K562 (cell line): ENCODE data around the gene DOLPP1. TPM values are rescaled to one million over a fixed set of nuclear protein-coding genes. Genes with fewer than 3 reads are reported as not detected.

ENCODE experiments used
- CCAR2 ChIP-seq: fragments of 200-400 bp; formaldehyde crosslinking; IDR thresholded peaks from 2 replicates; pipeline ENCODE4 v1.6.1; 2017; ENCODE audit warnings: mild to moderate bottlenecking, low read depth, low read length
- CREM ChIP-seq: IDR thresholded peaks from 2 replicates; pipeline ENCODE4 v1.6.1; 2014; ENCODE audit warnings: antibody characterized with exemption, low read depth
- CTCF ChIP-seq, 3 experiments: IDR thresholded peaks in 2 of 3; conservative IDR thresholded peaks in 1 of 3; 2 replicates each; pipeline ENCODE4 v1.5.1; 2011 to 2012; ENCODE audit warnings: low read length in 3 of 3, mild to moderate bottlenecking in 3 of 3, control low read depth in 2 of 3, improper control_type of control experiment in 1 of 3, inconsistent platforms in 1 of 3, low read depth in 1 of 3, mixed read lengths in 1 of 3, moderate library complexity in 1 of 3; ENCODE audit not compliant: insufficient read depth in 2 of 3
- ETS1 ChIP-seq: conservative IDR thresholded peaks from 2 replicates; pipeline ENCODE4 v1.6.1; 2011; ENCODE audit warnings: low read depth, mild to moderate bottlenecking, low read length; ENCODE audit not compliant: control insufficient read depth
- FOXA3 ChIP-seq, 2 experiments: fragments of 450-650 bp in 1 of 2; sonication (generic) in 1 of 2; formaldehyde crosslinking; IDR thresholded peaks in 1 of 2; conservative IDR thresholded peaks in 1 of 2; 2 replicates each; pipeline versions ENCODE4 v1.4.0 to v1.8.0; 2020 to 2022; ENCODE audit warnings: mild to moderate bottlenecking in 2 of 2, missing genetic modification reagents in 1 of 2
- HIVEP1 ChIP-seq: fragments of 250-450 bp; sonication (Bioruptor Pico); IDR thresholded peaks from 2 replicates; pipeline ENCODE4 v1.4.0; 2020; ENCODE audit warnings: mild to moderate bottlenecking
- HOMEZ ChIP-seq: fragments of 250-450 bp; sonication (Bioruptor Pico); IDR thresholded peaks from 2 replicates; pipeline ENCODE4 v1.4.0; 2020; ENCODE audit warnings: mild to moderate bottlenecking, moderate library complexity
- SMAD1 ChIP-seq: fragments of 150-350 bp; IDR thresholded peaks from 2 replicates; pipeline ENCODE4 v1.6.1; 2014; ENCODE audit warnings: low read length, low read depth; ENCODE audit not compliant: partially characterized antibody
- polyA plus RNA-seq, 8 experiments: library from polyadenylated mRNA; depleted of rRNA in 4 of 8; stranded (reverse) in 5 of 8; unstranded in 3 of 8; fragments of >200 nt; fragmentation: Nextera tagmentation in 2 of 8; fragmentation: Illumina TruSeq in 1 of 8; extraction: Ambion mirVana in 2 of 8; extraction: Trizol in 1 of 8; gene quantifications; 2 replicates each; pipeline versions ENCODE4 v1.2.1 to v1.2.3, GENCODE V29; 2011 to 2014; ENCODE audit warnings: inconsistent platforms in 1 of 8, missing spikeins in 1 of 8
- total RNA-seq, 7 experiments: library from RNA; depleted of rRNA in 6 of 7; stranded (reverse); fragments of >200 nt in 6 of 7; fragmentation: Illumina TruSeq in 2 of 7; extraction: Trizol in 2 of 7; gene quantifications; 2 replicates each; pipeline versions ENCODE4 v1.2.1 to v1.2.3, GENCODE V29; 2011 to 2021; ENCODE audit warnings: low replicate concordance in 1 of 7
- TF ChIP-seq, protein P1 (sequence below): fragments of 200-600 bp; sonication (generic); IDR thresholded peaks from one replicate; pipeline ENCODE4 v1.6.1; 2012; ENCODE audit warnings: mild to moderate bottlenecking, low read depth, low read length, inconsistent platforms

Gene DOLPP1
- total and polyA plus RNA-seq, 9 of the 15 experiments (the other 6 are each of a cell fraction or from before 2014, with no cell fraction given), result 3.0 to 39.8 (median 30.5) TPM

- TF ChIP-seq, protein P1, sequence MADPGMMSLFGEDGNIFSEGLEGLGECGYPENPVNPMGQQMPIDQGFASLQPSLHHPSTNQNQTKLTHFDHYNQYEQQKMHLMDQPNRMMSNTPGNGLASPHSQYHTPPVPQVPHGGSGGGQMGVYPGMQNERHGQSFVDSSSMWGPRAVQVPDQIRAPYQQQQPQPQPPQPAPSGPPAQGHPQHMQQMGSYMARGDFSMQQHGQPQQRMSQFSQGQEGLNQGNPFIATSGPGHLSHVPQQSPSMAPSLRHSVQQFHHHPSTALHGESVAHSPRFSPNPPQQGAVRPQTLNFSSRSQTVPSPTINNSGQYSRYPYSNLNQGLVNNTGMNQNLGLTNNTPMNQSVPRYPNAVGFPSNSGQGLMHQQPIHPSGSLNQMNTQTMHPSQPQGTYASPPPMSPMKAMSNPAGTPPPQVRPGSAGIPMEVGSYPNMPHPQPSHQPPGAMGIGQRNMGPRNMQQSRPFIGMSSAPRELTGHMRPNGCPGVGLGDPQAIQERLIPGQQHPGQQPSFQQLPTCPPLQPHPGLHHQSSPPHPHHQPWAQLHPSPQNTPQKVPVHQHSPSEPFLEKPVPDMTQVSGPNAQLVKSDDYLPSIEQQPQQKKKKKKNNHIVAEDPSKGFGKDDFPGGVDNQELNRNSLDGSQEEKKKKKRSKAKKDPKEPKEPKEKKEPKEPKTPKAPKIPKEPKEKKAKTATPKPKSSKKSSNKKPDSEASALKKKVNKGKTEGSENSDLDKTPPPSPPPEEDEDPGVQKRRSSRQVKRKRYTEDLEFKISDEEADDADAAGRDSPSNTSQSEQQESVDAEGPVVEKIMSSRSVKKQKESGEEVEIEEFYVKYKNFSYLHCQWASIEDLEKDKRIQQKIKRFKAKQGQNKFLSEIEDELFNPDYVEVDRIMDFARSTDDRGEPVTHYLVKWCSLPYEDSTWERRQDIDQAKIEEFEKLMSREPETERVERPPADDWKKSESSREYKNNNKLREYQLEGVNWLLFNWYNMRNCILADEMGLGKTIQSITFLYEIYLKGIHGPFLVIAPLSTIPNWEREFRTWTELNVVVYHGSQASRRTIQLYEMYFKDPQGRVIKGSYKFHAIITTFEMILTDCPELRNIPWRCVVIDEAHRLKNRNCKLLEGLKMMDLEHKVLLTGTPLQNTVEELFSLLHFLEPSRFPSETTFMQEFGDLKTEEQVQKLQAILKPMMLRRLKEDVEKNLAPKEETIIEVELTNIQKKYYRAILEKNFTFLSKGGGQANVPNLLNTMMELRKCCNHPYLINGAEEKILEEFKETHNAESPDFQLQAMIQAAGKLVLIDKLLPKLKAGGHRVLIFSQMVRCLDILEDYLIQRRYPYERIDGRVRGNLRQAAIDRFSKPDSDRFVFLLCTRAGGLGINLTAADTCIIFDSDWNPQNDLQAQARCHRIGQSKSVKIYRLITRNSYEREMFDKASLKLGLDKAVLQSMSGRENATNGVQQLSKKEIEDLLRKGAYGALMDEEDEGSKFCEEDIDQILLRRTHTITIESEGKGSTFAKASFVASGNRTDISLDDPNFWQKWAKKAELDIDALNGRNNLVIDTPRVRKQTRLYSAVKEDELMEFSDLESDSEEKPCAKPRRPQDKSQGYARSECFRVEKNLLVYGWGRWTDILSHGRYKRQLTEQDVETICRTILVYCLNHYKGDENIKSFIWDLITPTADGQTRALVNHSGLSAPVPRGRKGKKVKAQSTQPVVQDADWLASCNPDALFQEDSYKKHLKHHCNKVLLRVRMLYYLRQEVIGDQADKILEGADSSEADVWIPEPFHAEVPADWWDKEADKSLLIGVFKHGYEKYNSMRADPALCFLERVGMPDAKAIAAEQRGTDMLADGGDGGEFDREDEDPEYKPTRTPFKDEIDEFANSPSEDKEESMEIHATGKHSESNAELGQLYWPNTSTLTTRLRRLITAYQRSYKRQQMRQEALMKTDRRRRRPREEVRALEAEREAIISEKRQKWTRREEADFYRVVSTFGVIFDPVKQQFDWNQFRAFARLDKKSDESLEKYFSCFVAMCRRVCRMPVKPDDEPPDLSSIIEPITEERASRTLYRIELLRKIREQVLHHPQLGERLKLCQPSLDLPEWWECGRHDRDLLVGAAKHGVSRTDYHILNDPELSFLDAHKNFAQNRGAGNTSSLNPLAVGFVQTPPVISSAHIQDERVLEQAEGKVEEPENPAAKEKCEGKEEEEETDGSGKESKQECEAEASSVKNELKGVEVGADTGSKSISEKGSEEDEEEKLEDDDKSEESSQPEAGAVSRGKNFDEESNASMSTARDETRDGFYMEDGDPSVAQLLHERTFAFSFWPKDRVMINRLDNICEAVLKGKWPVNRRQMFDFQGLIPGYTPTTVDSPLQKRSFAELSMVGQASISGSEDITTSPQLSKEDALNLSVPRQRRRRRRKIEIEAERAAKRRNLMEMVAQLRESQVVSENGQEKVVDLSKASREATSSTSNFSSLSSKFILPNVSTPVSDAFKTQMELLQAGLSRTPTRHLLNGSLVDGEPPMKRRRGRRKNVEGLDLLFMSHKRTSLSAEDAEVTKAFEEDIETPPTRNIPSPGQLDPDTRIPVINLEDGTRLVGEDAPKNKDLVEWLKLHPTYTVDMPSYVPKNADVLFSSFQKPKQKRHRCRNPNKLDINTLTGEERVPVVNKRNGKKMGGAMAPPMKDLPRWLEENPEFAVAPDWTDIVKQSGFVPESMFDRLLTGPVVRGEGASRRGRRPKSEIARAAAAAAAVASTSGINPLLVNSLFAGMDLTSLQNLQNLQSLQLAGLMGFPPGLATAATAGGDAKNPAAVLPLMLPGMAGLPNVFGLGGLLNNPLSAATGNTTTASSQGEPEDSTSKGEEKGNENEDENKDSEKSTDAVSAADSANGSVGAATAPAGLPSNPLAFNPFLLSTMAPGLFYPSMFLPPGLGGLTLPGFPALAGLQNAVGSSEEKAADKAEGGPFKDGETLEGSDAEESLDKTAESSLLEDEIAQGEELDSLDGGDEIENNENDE, result no peak
- TF ChIP-seq ETS1 (peak; percentile 87), FOXA3 (CRISPR knock-in tag; conservative IDR thresholded peaks at IDR 0.05 in 1 of 2, IDR thresholded peaks at IDR 0.05 in 1 of 2) (no peak), HOMEZ (CRISPR knock-in tag) (no peak), CTCF (IDR thresholded peaks at IDR 0.05 in 2 of 3, conservative IDR thresholded peaks at IDR 0.05 in 1 of 3; ENCODE audit: insufficient read depth in 2 of 3, low read depth in 1 of 3, low read length in 3 of 3) (no peak), CCAR2 (no peak), SMAD1 (peak; percentile 23), HIVEP1 (no peak), CREM (peak; percentile 59)
These were observed 30.0 kb downstream of the DOLPP1 start, which contains the start of the genes CRAT and PTPA (continued) for GRCh38 chr9:129110740-129111527.
